PC-9 (cell line): ENCODE results near the gene PHLPP2. TPM values are rescaled to one million over a fixed set of nuclear protein-coding genes. Genes with fewer than 3 reads are reported as not detected.

ENCODE experiments used
- BruUV-seq: library from RNA; stranded (reverse); fragments of 400-500 nt; replicated peaks from 2 replicates; lab custom pipeline; 2021; lab: Mats Ljungman, UMichigan
- CTCF ChIA-PET: fragments of 300-600 bp; sonication (Branson Sonifier 250); formaldehyde crosslinking; loops from one replicate; lab custom pipeline; 2022; ENCODE audit warnings: antibody characterized with exemption; lab: Charles Lee
- POLR2A ChIA-PET: fragments of 300-600 bp; sonication (Branson Sonifier 250); formaldehyde crosslinking; loops from one replicate; lab custom pipeline; 2022; ENCODE audit warnings: antibody characterized with exemption; ENCODE audit not compliant: unreplicated experiment; lab: Charles Lee
- DNase-seq, 2 experiments: peaks; one replicate each; pipeline versions ENCODE4 v3.0.0 to v3.0.0-alpha.2; 2015 to 2022; ENCODE audit warnings: mixed read lengths in 1 of 2
- H2AFZ ChIP-seq: fragments of 200-600 bp; sonication (generic); 2 replicates; pipeline ENCODE4 v1.8.1; 2017; ENCODE audit warnings: antibody characterized with exemption
- H3F3A ChIP-seq: fragments of 200-600 bp; sonication (generic); 2 replicates; pipeline ENCODE4 v1.8.1; 2017; ENCODE audit warnings: antibody characterized with exemption, mild to moderate bottlenecking, low read depth; ENCODE audit not compliant: insufficient read depth
- H3K27ac ChIP-seq: fragments of 200-600 bp; sonication (generic); 2 replicates; pipeline ENCODE4 v1.6.1; 2016; ENCODE audit warnings: mixed run types
- H3K27me3 ChIP-seq: fragments of 200-600 bp; sonication (generic); 2 replicates; pipeline ENCODE4 v1.6.1; 2016; ENCODE audit warnings: low read depth, mixed run types; ENCODE audit not compliant: insufficient read depth
- H3K36me3 ChIP-seq: fragments of 200-600 bp; sonication (generic); 2 replicates; pipeline ENCODE4 v1.6.1; 2016; ENCODE audit warnings: low read depth, mixed run types
- H3K4me1 ChIP-seq: fragments of 200-600 bp; sonication (generic); replicated peaks from 2 replicates; pipeline ENCODE4 v1.6.1; 2016; ENCODE audit warnings: mixed run types; ENCODE audit not compliant: insufficient read depth
- H3K4me2 ChIP-seq: fragments of 200-600 bp; sonication (generic); 2 replicates; pipeline ENCODE4 v1.6.1; 2017; ENCODE audit warnings: mixed run types
- H3K4me3 ChIP-seq: fragments of 200-600 bp; sonication (generic); 2 replicates; pipeline ENCODE4 v1.6.1; 2016; ENCODE audit warnings: mixed run types
- H3K79me2 ChIP-seq: fragments of 200-600 bp; sonication (generic); 2 replicates; pipeline ENCODE4 v1.6.1; 2017; ENCODE audit warnings: low read depth, mixed run types
- H3K9me2 ChIP-seq: fragments of 200-600 bp; sonication (generic); 2 replicates; pipeline ENCODE4 v1.8.1; 2017; ENCODE audit warnings: mild to moderate bottlenecking; ENCODE audit not compliant: insufficient read depth
- H3K9me3 ChIP-seq: fragments of 200-600 bp; sonication (generic); 2 replicates; pipeline ENCODE4 v1.8.1; 2016; ENCODE audit warnings: low read depth; ENCODE audit not compliant: insufficient read depth
- H4K20me1 ChIP-seq: fragments of 200-600 bp; sonication (generic); 2 replicates; pipeline ENCODE4 v1.8.1; 2017; ENCODE audit not compliant: insufficient read depth
- CTCF ChIP-seq: fragments of 200-600 bp; sonication (generic); conservative IDR thresholded peaks from 2 replicates; pipeline ENCODE4 v1.6.1; 2017; ENCODE audit warnings: mixed run types, antibody characterized with exemption, mild to moderate bottlenecking, moderate library complexity
- EZH2 ChIP-seq: fragments of 200-600 bp; sonication (generic); IDR thresholded peaks from 2 replicates; pipeline ENCODE4 v1.8.0; 2017; ENCODE audit warnings: antibody characterized with exemption, low read depth
- intact Hi-C: fragments of 100-400 bp; cut with micrococcal nuclease; formaldehyde crosslinking; loops from one replicate; pipeline ENCODE4 v1.10.0; 2022; ENCODE audit not compliant: unreplicated experiment
- total RNA-seq: library from RNA; stranded (reverse); gene quantifications from 2 replicates; pipeline ENCODE4 v1.2.3, GENCODE V29; 2021

The PHLPP2 gene
- total RNA-seq, 1 experiment from 2014 or later, result 5.5 TPM

GRCh38 chr16:71761097-71761496, 36.6 kb upstream of the PHLPP2 start:
- H3K36me3 ChIP-seq, result peaks cover 42% of the 10 kb centered on the region
- peaks cover 6% of the 10 kb centered on the region; the same call in 1 of the 2 replicates for H4K20me1 ChIP-seq
- ChIA-PET CTCF (no interaction called here), POLR2A (no interaction called here)
- no peak for TF ChIP-seq EZH2
- TF ChIP-seq CTCF, result no peak
- no peak overlapping the region for H3K4me3 ChIP-seq
- H3K79me2 ChIP-seq, result 0 out of 2 replicates have a peak, but pooled peaks cover 6% of the 10 kb centered on the region
- no peak overlapping the region for H3K27ac ChIP-seq
- H3F3A ChIP-seq, result peaks cover 9% of the 10 kb centered on the region
- BruUV-seq, result no TSS peak
- H2AFZ ChIP-seq, result no peak overlapping the region
- no peak overlapping the region for H3K4me2 ChIP-seq
- H3K9me3 ChIP-seq, result no peaks in the 10 kb centered on the region
- intact Hi-C loops, result no loop called here
- no peaks in the 10 kb centered on the region for H3K4me1 ChIP-seq
- H3K9me2 ChIP-seq, result no peaks in the 10 kb centered on the region
- no peak for DNase-seq
- no peaks in the 10 kb centered on the region for H3K27me3 ChIP-seq

GRCh38 chr16:71758293-71758760, 33.8 kb upstream of the PHLPP2 start:
- no peak for DNase-seq
- H3K4me1 ChIP-seq, result no peaks in the 10 kb centered on the region
- no peaks in the 10 kb centered on the region for H3K27me3 ChIP-seq
- H3K4me3 ChIP-seq, result no peak overlapping the region
- no peaks in the 10 kb centered on the region for H3K79me2 ChIP-seq
- intact Hi-C loops, result no loop called here
- peaks cover 43% of the 10 kb centered on the region; the same call in 1 of the 2 replicates for H3K36me3 ChIP-seq
- H4K20me1 ChIP-seq, result peaks cover 3% of the 10 kb centered on the region; the same call in 1 of the 2 replicates
- H2AFZ ChIP-seq, result no peak overlapping the region
- no peak overlapping the region for H3K27ac ChIP-seq
- BruUV-seq, result no TSS peak
- H3F3A ChIP-seq, result peaks cover 9% of the 10 kb centered on the region
- no peak for TF ChIP-seq EZH2
- no peak for TF ChIP-seq CTCF
- no peak overlapping the region for H3K4me2 ChIP-seq
- ChIA-PET POLR2A (no interaction called here), CTCF (no interaction called here)
- no peaks in the 10 kb centered on the region for H3K9me3 ChIP-seq
- no peaks in the 10 kb centered on the region for H3K9me2 ChIP-seq

GRCh38 chr16:71754652-71755051, 30.2 kb upstream of the PHLPP2 start:
- intact Hi-C loops, result no loop called here
- POLR2A ChIA-PET, result no interaction called here
- Histone ChIP-seq H3F3A (peaks cover 11% of the 10 kb centered on the region; the same call in 1 of the 2 replicates), H3K27ac (no peak overlapping the region), H3K4me1 (no peaks in the 10 kb centered on the region), H3K4me2 (no peak overlapping the region), H3K4me3 (no peak overlapping the region), H3K27me3 (no peaks in the 10 kb centered on the region), H3K36me3 (peaks cover 43% of the 10 kb centered on the region), H3K9me2 (no peaks in the 10 kb centered on the region), H2AFZ (no peak overlapping the region), H3K79me2 (no peaks in the 10 kb centered on the region), H3K9me3 (no peaks in the 10 kb centered on the region), H4K20me1 (peaks cover 3% of the 10 kb centered on the region; the same call in 1 of the 2 replicates)
- no TSS peak for BruUV-seq
- DNase-seq, result no peak
- TF ChIP-seq CTCF (no peak), EZH2 (no peak)
- CTCF ChIA-PET, result no interaction called here
